ENCODE results near the gene DIAPH2.

- TF ChIP-seq, protein P1, sequence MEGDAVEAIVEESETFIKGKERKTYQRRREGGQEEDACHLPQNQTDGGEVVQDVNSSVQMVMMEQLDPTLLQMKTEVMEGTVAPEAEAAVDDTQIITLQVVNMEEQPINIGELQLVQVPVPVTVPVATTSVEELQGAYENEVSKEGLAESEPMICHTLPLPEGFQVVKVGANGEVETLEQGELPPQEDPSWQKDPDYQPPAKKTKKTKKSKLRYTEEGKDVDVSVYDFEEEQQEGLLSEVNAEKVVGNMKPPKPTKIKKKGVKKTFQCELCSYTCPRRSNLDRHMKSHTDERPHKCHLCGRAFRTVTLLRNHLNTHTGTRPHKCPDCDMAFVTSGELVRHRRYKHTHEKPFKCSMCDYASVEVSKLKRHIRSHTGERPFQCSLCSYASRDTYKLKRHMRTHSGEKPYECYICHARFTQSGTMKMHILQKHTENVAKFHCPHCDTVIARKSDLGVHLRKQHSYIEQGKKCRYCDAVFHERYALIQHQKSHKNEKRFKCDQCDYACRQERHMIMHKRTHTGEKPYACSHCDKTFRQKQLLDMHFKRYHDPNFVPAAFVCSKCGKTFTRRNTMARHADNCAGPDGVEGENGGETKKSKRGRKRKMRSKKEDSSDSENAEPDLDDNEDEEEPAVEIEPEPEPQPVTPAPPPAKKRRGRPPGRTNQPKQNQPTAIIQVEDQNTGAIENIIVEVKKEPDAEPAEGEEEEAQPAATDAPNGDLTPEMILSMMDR (conservative IDR thresholded peaks at IDR 0.05; ENCODE audit: low read depth, low read length): no peak
- TF ChIP-seq EZH2 (IDR thresholded peaks at IDR 0.05; ENCODE audit: borderline replicate concordance, low read depth, low read length, poor library complexity, severe bottlenecking): no peak
These were observed 705.1 kb downstream of the DIAPH2 start for GRCh38 chrX:97389761-97390192.
